Middle frontal gyrus (tissue), 1 donor: ENCODE measurements around the gene MYH14.

ENCODE experiments used
- DNase-seq: peaks from one replicate; pipeline ENCODE4 v3.0.0-alpha.2; 2015; ENCODE audit warnings: low spot score; ENCODE audit errors: extremely low spot score

Gene MYH14

DNA sequence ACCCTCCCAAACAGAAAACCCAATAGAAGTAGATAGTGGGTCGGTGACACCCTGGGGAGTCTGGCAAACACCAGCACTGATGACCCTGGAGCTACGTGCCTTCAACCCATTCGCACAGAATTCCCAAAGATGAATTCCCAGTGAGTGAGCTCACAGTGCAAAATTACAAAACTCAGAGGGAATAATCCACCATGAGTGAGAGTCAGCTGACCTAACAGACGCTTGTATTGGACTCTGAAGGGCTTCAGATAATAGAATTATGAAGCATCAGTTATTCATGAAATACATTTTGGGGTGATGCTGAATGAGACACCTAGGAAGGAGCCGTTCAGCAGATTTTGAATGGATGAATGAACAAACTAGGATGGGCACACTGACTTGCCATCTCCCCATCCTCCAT lies 85.5 kb downstream of the MYH14 start:
- no peak for DNase-seq

DNA sequence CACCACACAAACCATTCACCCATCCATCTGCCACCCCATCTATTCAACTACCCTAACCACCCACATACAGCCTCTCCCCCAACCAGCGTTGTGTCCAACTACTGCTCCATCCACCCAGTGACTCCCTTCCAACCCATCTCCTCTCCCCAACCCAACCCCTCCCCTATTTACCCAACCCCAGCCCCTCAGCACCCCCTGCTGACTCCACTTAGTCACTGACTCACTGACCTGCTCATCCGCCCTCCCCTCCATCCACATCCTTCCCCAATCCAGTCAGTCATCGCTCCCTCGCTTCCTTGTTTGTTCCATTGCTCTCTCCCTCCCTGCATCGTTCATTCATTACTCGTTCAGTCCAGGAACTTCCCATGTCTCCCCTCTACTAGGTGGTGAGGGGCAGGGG lies 86.6 kb downstream of the MYH14 start:
- no peak for DNase-seq

DNA sequence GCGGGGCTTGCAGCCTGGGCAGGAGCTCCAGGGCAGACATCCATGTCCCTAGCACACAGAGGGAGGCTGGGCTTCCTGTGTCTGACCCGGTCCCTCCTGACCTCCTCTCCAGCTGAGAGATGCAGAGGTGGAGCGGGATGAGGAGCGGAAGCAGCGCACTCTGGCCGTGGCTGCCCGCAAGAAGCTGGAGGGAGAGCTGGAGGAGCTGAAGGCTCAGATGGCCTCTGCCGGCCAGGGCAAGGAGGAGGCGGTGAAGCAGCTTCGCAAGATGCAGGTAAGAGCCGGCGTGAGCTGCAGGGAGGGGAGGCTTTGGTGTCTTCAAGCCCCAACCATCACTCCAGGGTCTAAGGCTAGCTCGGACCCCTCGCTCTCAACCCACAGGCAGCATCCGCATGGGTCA lies 87.4 kb downstream of the MYH14 start:
- DNase-seq: no peak

DNA sequence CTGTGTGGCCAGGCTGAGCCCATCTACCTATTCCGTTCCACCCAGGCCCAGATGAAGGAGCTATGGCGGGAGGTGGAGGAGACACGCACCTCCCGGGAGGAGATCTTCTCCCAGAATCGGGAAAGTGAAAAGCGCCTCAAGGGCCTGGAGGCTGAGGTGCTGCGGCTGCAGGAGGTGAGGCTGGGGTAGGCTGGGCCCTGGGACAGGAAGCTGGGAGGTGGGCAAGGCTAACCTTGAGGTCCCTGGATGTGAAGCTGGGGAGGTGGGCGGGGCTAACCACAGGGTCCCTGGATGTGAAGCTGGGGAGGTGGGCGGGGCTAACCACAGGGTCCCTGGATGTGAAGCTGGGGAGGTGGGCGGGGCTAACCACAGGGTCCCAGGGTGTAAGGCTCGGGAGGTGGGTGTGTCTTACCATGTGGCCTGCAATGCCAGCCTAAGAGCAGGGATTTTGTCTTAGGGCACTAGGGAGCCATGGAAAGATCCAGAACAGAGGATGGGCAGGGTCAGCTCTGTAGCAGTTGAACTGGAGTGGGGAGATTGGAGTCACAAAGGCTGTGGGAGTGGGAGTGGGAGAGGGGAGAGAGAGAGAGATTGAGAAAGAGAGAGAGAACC lies 88.9 kb downstream of the MYH14 start:
- no peak for DNase-seq

- no peak for DNase-seq
Measured at GRCh38 chr19:50293263-50294004, 90.0 kb downstream of the MYH14 start.

DNA sequence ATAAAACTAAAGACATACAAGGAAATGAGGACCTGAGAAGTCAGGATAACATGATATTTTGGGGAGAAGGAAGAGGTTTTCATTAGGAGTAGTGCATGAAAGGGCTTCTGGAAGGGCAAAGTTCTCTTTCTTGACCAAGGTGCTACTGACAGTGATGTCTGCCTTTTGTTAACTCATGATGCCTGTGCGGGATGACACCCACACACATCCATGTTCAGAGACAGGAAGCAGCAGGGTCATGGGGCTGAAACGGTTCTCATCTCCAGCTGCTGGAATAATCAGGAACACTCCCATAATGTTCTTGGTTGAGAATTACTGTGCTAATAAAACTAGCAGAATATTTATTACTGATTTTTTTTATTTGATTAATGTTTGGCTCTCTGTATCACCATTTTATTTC lies 96.6 kb downstream of the MYH14 start:
- DNase-seq: no peak

DNA sequence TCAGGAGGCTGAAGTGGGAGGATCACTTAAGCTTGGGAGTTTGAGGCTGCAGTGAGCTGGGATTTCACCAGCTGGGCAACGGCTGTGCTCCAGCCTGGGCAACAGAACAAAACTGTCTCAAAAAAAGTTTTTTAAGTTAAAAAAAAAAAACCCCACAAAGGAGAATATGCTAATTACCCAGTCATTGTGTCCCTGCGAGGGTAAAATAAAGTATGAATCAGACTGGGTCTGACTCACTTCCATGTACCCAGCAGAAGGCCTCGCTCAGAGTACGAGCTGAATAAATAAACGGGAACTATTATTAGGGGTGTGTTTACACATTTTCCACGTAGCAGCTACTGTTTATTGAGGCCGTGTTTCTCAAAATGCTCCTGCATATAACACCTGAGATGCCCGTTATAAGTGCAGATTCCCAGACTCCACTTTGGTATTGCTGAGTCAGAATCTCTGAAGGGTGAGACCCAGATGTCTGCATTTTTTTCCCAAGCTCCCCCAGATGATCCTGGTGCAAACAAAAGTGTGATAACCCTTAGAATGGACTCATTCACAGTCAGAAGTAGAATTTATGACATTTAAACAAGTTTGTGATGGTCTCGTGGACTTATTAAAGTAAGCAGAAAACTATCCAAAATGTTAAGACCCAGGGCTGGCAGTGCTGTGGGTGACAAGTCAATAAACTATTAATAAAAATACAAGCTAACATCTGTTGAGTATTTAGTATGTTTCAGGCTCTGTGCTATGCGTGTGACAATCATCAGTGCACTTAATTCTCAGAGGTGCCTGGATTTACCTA lies 97.6 kb downstream of the MYH14 start:
- DNase-seq: no peak

DNA sequence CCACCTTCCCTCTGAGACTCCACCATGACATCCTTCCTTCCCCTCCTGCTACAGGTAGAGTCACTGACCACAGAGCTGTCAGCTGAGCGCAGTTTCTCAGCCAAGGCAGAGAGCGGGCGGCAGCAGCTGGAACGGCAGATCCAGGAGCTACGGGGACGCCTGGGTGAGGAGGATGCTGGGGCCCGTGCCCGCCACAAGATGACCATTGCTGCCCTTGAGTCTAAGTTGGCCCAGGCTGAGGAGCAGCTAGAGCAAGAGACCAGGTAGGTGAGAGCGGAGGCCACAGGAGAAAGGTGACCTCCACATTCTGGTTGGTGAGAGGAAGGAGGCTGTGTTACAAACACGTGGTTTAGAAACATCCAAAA lies 98.2 kb downstream of the MYH14 start:
- DNase-seq: no peak

DNA sequence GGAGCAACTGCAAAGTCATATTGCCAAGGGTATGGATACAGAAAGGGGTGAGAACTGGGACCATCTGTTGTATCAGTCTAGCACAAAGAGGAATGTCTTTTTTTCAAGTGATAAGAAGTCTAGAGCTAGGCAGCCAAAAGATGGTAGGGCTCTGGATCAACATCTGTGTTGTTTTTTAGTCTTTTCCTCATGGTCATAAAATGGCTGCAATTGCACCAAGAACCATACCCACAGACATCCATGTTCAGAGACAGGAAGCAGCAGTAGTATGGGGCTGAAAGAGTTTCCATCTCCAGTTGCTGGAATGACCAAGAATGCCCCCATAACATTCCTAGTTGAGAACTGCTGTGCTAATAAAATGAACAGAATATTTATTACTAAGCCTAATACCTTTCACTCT lies 100.1 kb downstream of the MYH14 start:
- no peak for DNase-seq

DNA sequence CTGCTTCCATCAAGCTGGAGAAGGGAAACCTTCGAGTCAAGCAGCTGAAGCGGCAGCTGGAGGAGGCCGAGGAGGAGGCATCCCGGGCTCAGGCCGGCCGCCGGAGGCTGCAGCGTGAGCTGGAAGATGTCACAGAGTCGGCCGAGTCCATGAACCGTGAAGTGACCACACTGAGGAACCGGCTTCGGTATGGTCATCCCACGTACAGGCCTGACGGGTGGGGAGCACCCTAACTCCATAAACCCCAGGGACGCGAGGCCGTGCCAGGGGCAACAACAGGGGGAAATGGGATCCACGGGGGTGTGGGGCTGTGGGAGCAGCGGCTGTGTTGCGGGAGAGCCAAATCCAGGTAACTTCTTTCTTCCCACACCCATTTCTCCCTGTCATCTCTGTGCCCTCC lies 105.6 kb downstream of the MYH14 start:
- DNase-seq: no peak

DNA sequence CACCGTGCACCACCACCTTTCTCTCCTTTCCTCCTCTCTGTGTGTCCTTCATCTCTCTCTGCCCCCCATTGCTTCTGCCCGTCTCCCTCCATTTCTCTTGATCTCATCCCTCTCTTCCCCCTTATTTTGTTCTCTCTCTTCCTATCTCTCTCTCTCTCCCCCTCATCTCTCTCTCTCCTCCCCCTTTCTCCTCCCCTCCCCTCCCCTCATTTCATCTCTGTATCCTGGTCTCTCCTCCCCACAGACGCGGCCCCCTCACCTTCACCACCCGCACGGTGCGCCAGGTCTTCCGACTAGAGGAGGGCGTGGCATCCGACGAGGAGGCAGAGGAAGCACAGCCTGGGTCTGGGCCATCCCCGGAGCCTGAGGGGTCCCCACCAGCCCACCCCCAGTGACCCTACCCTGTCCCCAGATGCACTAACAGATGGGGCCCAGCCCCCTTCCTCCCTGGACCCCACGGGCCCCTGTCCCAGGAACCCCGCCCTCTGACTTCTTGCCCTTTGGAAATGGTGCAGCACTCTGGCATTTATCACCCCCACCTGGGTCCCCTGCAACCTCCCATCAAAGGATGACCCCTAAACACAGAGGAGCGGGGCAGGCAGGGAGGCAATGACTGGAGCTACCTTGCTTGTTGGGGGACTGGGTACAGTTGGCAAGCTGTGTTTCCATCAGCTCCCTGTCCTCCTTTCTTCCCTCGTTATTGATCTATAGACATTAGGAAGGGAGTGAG lies 106.1 kb downstream of the MYH14 start:
- DNase-seq: no peak

- DNase-seq: no peak
Measured at GRCh38 chr19:50310759-50311465, 107.5 kb downstream of the MYH14 start.

GRCh38 chr19:50311723-50312635 lies 108.6 kb downstream of the MYH14 start:
- DNase-seq: no peak

GRCh38 chr19:50312967-50313811 lies 109.8 kb downstream of the MYH14 start:
- DNase-seq: no peak

GRCh38 chr19:50313812-50314536 lies 110.6 kb downstream of the MYH14 start:
- no peak for DNase-seq

- DNase-seq: no peak
Measured at GRCh38 chr19:50314724-50315708, 111.6 kb downstream of the MYH14 start.

DNA sequence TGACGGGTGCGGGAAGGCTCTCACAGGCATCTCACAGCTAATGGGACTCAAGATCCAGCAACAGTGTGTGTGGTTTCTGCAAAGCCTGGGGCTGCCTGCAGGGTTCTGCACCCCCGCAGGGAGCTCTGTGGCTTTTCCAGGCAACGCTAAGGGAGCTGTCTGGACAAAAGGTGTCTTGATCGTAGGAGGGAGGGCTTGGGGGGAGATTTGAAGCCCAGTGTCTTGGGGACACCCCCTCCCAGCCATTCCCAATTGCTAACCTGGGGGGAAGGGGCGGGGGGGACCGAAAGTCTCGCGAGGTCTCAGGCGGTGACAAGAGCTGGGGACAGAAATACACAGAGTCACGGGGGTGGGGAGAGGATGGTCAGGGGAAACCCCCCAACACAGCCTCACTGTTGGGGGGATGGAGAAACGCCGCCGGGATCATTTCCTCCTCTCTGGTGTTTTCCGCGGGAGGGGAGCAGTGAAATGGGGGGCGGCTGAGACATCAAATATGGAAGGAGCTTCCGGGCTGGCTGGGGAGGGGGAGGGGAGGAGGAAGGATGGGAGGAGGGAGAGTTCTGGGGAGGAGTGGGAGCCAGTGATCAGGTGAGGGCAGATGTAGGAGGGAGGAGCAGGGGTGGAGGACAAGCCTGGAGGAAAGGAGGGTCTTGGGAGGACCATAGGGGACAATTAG lies 112.5 kb downstream of the MYH14 start:
- DNase-seq: no peak
